Immature natural killer cell (primary cell): Measurements from ENCODE around the gene ELK4. TPM values are rescaled to one million over a fixed set of nuclear protein-coding genes. Genes with fewer than 3 reads are reported as not detected.
A peak's percentile ranks its signal among the peaks of the same experiment; 100 is the strongest.

Experiments
- DNase-seq, 3 donors: peaks; one replicate each; pipeline ENCODE4 v3.0.0; 2022; ENCODE audit warnings: mixed read lengths in 1 of 3
- H3K27ac Mint-ChIP-seq, 6 donors: one replicate each; pipeline ENCODE4 v1.8.0; 2020; ENCODE audit warnings: mixed read lengths in 6 of 6, mild to moderate bottlenecking in 5 of 6, inconsistent platforms in 4 of 6, moderate library complexity in 3 of 6
- H3K27me3 Mint-ChIP-seq, 3 donors: one replicate each; pipeline ENCODE4 v1.8.0; 2020 to 2021; ENCODE audit warnings: low read depth in 3 of 3, mild to moderate bottlenecking in 3 of 3, mixed read lengths in 3 of 3, moderate library complexity in 3 of 3, inconsistent platforms in 1 of 3
- H3K36me3 Mint-ChIP-seq, 3 donors: one replicate each; pipeline ENCODE4 v1.8.0; 2020; ENCODE audit warnings: mixed read lengths in 3 of 3, inconsistent platforms in 2 of 3, mild to moderate bottlenecking in 2 of 3
- H3K4me1 Mint-ChIP-seq, 2 donors: one replicate each; pipeline ENCODE4 v1.8.0; 2020; ENCODE audit warnings: inconsistent platforms in 2 of 2, mild to moderate bottlenecking in 2 of 2, mixed read lengths in 2 of 2, moderate library complexity in 1 of 2
- H3K4me3 Mint-ChIP-seq, 5 donors: one replicate each; pipeline ENCODE4 v1.8.0; 2020; ENCODE audit warnings: mild to moderate bottlenecking in 5 of 5, mixed read lengths in 5 of 5, inconsistent platforms in 3 of 5, moderate library complexity in 3 of 5
- H3K9me3 Mint-ChIP-seq, 6 donors: one replicate each; pipeline ENCODE4 v1.8.0; 2020; ENCODE audit warnings: mild to moderate bottlenecking in 6 of 6, mixed read lengths in 6 of 6, inconsistent platforms in 4 of 6, moderate library complexity in 3 of 6
- polyA plus RNA-seq, 3 donors: library from polyadenylated mRNA; unstranded; fragments of 300-500 nt; fragmentation: Illumina TruSeq; gene quantifications; one replicate each; pipeline ENCODE4 v1.2.3, GENCODE V29; 2021

The ELK4 gene
- polyA plus RNA-seq, 3 donors from 2014 or later = 2.8 to 5.7 (median 3.0) TPM

GRCh38 chr1:205585169-205585834, 46.5 kb downstream of the ELK4 start:
- H3K4me3 Mint-ChIP-seq = no peak overlapping the region
- H3K36me3 Mint-ChIP-seq = no peaks in the 10 kb centered on the region
- peaks cover 3 to 11% of the 10 kb centered on the region in 2 donors for H3K4me1 Mint-ChIP-seq
- H3K27ac Mint-ChIP-seq = no peak overlapping the region
- peaks cover 0 to 6% (median 0%) of the 10 kb centered on the region in 3 donors for H3K27me3 Mint-ChIP-seq
- DNase-seq = no peak
- H3K9me3 Mint-ChIP-seq = no peaks in the 10 kb centered on the region

DNA sequence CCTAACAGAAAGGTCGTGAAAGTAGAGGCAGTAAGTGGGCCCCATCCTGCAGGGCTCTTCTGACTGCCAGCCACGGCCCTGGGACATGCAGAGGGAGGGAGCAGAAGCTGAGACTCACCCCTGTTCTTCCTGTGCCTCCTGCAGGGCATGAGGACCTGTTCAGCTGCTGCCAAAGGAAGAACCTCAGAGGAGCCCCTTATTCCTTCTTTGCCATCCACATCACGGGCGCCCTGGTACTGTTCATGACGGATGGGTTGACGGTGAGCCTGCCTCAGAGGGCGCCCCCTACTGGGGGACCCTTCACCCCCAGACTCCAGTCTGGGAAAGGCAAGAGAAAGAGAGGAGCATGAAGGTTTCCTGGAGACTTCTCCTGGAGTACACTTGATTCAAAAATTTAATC, 47.1 kb downstream of the ELK4 start:
- H3K27ac Mint-ChIP-seq = no peak overlapping the region
- peaks cover 3 to 11% of the 10 kb centered on the region in 2 donors for H3K4me1 Mint-ChIP-seq
- no peaks in the 10 kb centered on the region for H3K9me3 Mint-ChIP-seq
- H3K4me3 Mint-ChIP-seq = no peak overlapping the region
- DNase-seq = no peak
- peaks cover 0 to 3% (median 2%) of the 10 kb centered on the region in 3 donors for H3K27me3 Mint-ChIP-seq
- no peaks in the 10 kb centered on the region for H3K36me3 Mint-ChIP-seq

GRCh38 chr1:205583461-205584130, 48.2 kb downstream of the ELK4 start:
- Mint-ChIP-seq H3K4me3 (no peak overlapping the region), H3K27me3 (peaks cover 0 to 3% (median 2%) of the 10 kb centered on the region in 3 donors), H3K9me3 (no peaks in the 10 kb centered on the region), H3K4me1 (peaks cover 3 to 11% of the 10 kb centered on the region in 2 donors), H3K27ac (no peak overlapping the region), H3K36me3 (no peaks in the 10 kb centered on the region)
- no peak for DNase-seq

DNA sequence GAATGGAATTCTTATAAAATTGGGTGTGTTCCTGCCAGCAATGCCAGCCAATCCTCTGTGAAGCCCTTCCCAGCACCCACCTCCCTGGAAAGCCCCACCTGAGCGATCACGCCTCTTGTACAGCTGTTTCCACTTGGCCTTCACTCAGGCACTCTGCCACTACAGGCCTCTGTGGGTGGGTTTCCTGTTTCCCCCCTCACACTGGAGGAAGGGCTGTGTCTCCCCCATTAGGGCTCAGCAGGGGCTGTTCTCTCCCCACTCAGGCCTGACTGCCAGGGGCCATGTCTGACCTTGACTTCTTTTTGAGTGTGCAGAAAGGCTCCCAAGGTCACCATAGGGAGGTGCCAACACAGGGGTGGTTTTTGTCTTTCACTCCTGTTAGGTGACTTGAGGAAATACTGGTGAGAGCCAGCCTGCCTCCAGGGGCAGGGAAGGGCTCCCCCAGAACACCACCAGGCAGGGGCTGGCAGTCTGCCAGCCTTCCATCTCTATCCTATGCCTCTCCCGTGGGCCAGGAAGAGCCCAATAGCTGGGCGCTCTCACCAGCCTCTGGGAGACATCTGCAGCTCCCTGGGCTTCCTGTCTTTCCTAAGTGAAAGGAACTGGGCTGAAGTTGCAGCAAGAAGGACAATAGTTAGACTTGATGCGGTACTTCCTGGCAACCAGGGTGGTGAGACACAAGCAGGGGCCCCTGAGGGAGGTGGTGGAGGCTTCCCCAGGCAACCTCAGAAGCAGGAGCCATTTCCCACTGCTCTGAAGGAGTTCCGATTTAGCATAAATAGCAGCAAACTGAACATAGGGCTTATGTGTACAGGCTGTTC, 49.1 kb downstream of the ELK4 start:
- Mint-ChIP-seq H3K9me3 (no peaks in the 10 kb centered on the region), H3K4me1 (peaks cover 3 to 11% of the 10 kb centered on the region in 2 donors), H3K27me3 (peaks cover 0 to 3% (median 2%) of the 10 kb centered on the region in 3 donors), H3K4me3 (no peak overlapping the region), H3K36me3 (no peaks in the 10 kb centered on the region), H3K27ac (peak overlapping the region in 2 of 6 donors; percentile 10 to 48)
- DNase-seq = no peak

DNA sequence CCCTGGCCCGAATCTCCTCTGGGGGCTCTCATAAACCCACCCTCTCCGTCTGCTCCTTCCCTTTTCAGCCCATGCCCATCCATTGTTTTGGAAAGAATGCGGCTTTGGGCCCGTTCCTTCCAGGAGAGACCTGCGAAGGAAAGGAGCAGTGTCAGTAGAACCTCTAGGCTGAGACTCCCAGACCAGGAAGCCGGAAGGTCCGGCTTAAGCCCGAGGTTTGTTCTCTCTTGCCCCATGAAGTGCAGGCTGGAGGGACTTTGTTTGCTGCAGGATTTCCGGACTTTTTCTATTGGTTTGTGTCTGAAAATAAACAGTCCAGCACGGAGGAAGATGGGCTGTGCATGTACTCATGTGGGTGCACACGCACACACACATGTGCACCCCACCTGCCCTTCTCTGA, 49.8 kb downstream of the ELK4 start:
- no peak for DNase-seq
- peak overlapping the region in 1 of 6 donors; percentile 48 for H3K27ac Mint-ChIP-seq
- H3K4me1 Mint-ChIP-seq = peaks cover 3 to 11% of the 10 kb centered on the region in 2 donors
- no peaks in the 10 kb centered on the region for H3K9me3 Mint-ChIP-seq
- H3K27me3 Mint-ChIP-seq = peaks cover 0 to 3% (median 2%) of the 10 kb centered on the region in 3 donors
- no peak overlapping the region for H3K4me3 Mint-ChIP-seq
- no peaks in the 10 kb centered on the region for H3K36me3 Mint-ChIP-seq

- H3K4me1 Mint-ChIP-seq = peaks cover 3 to 11% of the 10 kb centered on the region in 2 donors
- no peak overlapping the region for H3K27ac Mint-ChIP-seq
- H3K36me3 Mint-ChIP-seq = no peaks in the 10 kb centered on the region
- no peaks in the 10 kb centered on the region for H3K9me3 Mint-ChIP-seq
- DNase-seq = no peak
- no peak overlapping the region for H3K4me3 Mint-ChIP-seq
- H3K27me3 Mint-ChIP-seq = peaks cover 0 to 3% (median 2%) of the 10 kb centered on the region in 3 donors
These were observed 50.4 kb downstream of the ELK4 start for GRCh38 chr1:205581321-205581980.

DNA sequence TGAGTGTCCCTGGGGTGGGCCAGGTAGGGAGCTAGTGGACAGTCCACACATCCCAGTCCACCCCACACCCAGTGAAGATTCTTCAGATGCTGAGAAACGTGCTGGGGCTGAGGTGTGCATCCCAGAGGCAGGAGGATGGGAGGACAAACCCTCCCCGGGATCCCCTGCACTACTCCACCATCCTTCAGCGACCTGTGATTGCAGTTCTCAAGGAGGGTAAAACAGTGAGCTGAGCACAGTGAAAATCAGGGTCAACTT, 51.0 kb downstream of the ELK4 start:
- Mint-ChIP-seq H3K4me3 (no peak overlapping the region), H3K9me3 (no peaks in the 10 kb centered on the region), H3K27me3 (peaks cover 0 to 3% (median 2%) of the 10 kb centered on the region in 3 donors), H3K27ac (no peak overlapping the region), H3K36me3 (no peaks in the 10 kb centered on the region), H3K4me1 (peaks cover 3 to 11% of the 10 kb centered on the region in 2 donors)
- no peak for DNase-seq

- no peak overlapping the region for H3K27ac Mint-ChIP-seq
These were observed 51.5 kb downstream of the ELK4 start for GRCh38 chr1:205580140-205580922.

DNA sequence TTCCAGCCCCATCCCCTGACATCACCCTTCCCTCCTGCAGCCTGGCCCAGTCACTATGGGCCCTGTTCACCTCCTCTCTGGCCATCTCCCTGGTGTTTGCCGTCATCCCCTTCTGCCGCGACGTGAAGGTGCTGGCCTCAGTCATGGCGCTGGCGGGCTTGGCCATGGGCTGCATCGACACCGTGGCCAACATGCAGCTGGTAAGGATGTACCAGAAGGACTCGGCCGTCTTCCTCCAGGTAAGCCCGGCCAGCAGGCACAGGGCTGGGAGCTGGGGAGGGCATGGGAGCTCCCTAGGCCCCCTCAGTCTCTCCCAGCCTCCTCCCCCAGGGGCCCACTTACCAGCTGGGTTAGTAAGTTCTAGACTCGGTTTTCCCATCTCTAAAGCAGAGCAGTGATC, 52.1 kb downstream of the ELK4 start:
- no peak for DNase-seq
- Mint-ChIP-seq H3K4me1 (peaks cover 3 to 11% of the 10 kb centered on the region in 2 donors), H3K27ac (no peak overlapping the region), H3K27me3 (peaks cover 2 to 3% (median 2%) of the 10 kb centered on the region in 3 donors), H3K4me3 (no peak overlapping the region), H3K9me3 (no peaks in the 10 kb centered on the region), H3K36me3 (no peaks in the 10 kb centered on the region)

More at GRCh38 chr1:205580140-205580922, 51.5 kb downstream of the ELK4 start:
- no peak for DNase-seq
- Mint-ChIP-seq H3K36me3 (no peaks in the 10 kb centered on the region), H3K27me3 (peaks cover under 1 to 3% (median 2%) of the 10 kb centered on the region in 3 donors), H3K4me3 (no peak overlapping the region), H3K4me1 (peaks cover 3 to 11% of the 10 kb centered on the region in 2 donors), H3K9me3 (no peaks in the 10 kb centered on the region)

- Mint-ChIP-seq H3K27me3 (peaks cover 2 to 3% (median 2%) of the 10 kb centered on the region in 3 donors), H3K4me3 (no peak overlapping the region), H3K9me3 (no peaks in the 10 kb centered on the region), H3K27ac (no peak overlapping the region), H3K36me3 (no peaks in the 10 kb centered on the region), H3K4me1 (peaks cover 3 to 11% of the 10 kb centered on the region in 2 donors)
- no peak for DNase-seq
These were observed 52.8 kb downstream of the ELK4 start for GRCh38 chr1:205578780-205579571.

DNA sequence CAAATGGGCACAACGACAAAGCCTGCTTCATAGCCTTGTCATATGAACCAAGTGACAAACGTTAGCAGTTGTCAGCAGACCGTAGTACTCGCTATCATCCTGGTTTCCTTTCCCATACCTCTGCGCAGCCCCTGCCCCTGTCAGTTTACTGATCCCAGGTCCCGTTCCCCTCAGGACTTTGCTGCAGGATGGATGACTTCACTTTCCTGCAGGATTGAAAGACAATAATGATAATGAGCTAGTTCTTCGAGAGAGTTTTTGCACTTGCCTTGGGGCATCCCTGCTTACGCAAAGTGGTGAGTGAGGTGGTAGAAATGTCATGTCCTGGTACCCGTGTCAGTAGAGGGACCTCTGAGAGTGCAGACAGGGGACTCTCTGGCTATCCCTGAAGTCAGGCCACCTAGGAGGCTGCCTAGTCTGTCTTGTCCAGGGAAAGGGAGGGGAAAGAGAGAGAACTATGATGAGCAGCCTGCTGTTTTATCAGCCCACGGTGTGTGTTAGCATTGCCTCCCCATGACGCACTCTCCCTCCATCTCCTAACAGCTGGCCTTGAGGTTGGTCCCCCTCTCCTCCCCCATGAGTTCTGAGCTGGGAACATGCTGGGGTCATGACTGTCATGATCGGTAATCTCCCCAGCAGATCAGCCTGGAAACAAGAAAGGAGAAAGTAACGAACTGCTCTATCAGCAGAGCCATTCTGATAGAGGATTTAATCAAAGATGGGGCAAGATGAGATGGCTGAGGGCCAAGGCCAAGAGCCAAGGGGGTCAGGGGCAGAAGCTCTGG, 53.7 kb downstream of the ELK4 start:
- H3K27me3 Mint-ChIP-seq = peaks cover 2 to 3% (median 2%) of the 10 kb centered on the region in 3 donors
- H3K36me3 Mint-ChIP-seq = no peaks in the 10 kb centered on the region
- H3K27ac Mint-ChIP-seq = peak overlapping the region in 1 of 6 donors; percentile 46
- no peak overlapping the region for H3K4me3 Mint-ChIP-seq
- DNase-seq = no peak
- peaks cover 3 to 11% of the 10 kb centered on the region in 2 donors for H3K4me1 Mint-ChIP-seq
- no peaks in the 10 kb centered on the region for H3K9me3 Mint-ChIP-seq
